Measurements from ENCODE around the gene UBR4. TPM values are rescaled to one million over a fixed set of nuclear protein-coding genes. Genes with fewer than 3 reads are reported as not detected.

Gene UBR4
- total and polyA plus RNA-seq, 2 experiments from 2014 or later: 111 to 230 TPM

- no peak for TF ChIP-seq CTCF (conservative IDR thresholded peaks at IDR 0.05; ENCODE audit: low read depth in 2 of 2)
- TF ChIP-seq POLR2AphosphoS5 (IDR thresholded peaks at IDR 0.05; ENCODE audit: low read depth): no peak
- no peak for TF ChIP-seq EZH2 (IDR thresholded peaks at IDR 0.05; ENCODE audit: low read depth, unreplicated experiment)
- no peak for TF ChIP-seq NANOG (IDR thresholded peaks at IDR 0.05; ENCODE audit: borderline replicate concordance)
- no peak for TF ChIP-seq REST (IDR thresholded peaks at IDR 0.05; ENCODE audit: unreplicated experiment)
- no peak for TF ChIP-seq STAT1 (IDR thresholded peaks at IDR 0.05; ENCODE audit: unreplicated experiment)
Observed at GRCh38 chr1:19078536-19078935, 131.5 kb downstream of the UBR4 start (continued).

- Mint-ChIP-seq H3K36me3 (ENCODE audit: low read depth) (peaks cover 85% of the 10 kb centered on the region), H3K27me3 (ENCODE audit: insufficient read depth, low read depth, poor library complexity) (peaks cover 2% of the 10 kb centered on the region), H3K4me1 (no peaks in the 10 kb centered on the region), H3K9me3 (no peaks in the 10 kb centered on the region), H3K4me3 (no peak overlapping the region), H3K27ac (no peak overlapping the region)
- Histone ChIP-seq H3K27ac (ENCODE audit: low read depth) (0 out of 2 replicates have a peak overlapping the region, but pooled peaks have one; percentile 50), H3K79me2 (replicated peaks; ENCODE audit: insufficient read depth) (no peaks in the 10 kb centered on the region), H4K20me1 (replicated peaks; ENCODE audit: insufficient read depth) (no peaks in the 10 kb centered on the region; the same call in none of the 2 replicates), H3K4me2 (no peak overlapping the region), H3K4me1 (ENCODE audit: insufficient read depth) (no peaks in the 10 kb centered on the region), H3K36me3 (ENCODE audit: insufficient read depth) (peaks cover 59% of the 10 kb centered on the region), H3K9me2 (ENCODE audit: insufficient read depth) (no peaks in the 10 kb centered on the region), H3K27me3 (ENCODE audit: insufficient read depth) (no peaks in the 10 kb centered on the region), H3K4me3 (no peak overlapping the region), H3F3A (replicated peaks; ENCODE audit: low read depth) (no peaks in the 10 kb centered on the region), H2AFZ (no peak overlapping the region)
- TF ChIP-seq EZH2 (IDR thresholded peaks at IDR 0.05; ENCODE audit: low read depth, unreplicated experiment) (no peak), ZNF462 (CRISPR knock-in tag; IDR thresholded peaks at IDR 0.05) (no peak), CTCF (conservative IDR thresholded peaks at IDR 0.05; ENCODE audit: low read depth in 2 of 2) (no peak), STAT1 (IDR thresholded peaks at IDR 0.05; ENCODE audit: unreplicated experiment) (no peak), ZNF114 (CRISPR knock-in tag; IDR thresholded peaks at IDR 0.05) (no peak), JUNB (IDR thresholded peaks at IDR 0.05; ENCODE audit: unreplicated experiment) (no peak)
- ATAC-seq (no peak), DNase-seq (ENCODE audit: low spot score) (no peak)
Observed at GRCh38 chr1:19076841-19077616, 133.0 kb downstream of the UBR4 start.

Data from GM23338 (cell line).